GM12878 (cell line): ENCODE data around the gene MTHFD1L. TPM values are rescaled to one million over a fixed set of nuclear protein-coding genes. Genes with fewer than 3 reads are reported as not detected.

Experiments
- ATAC-seq: fragments of 200-7000 bp; cut with Tn5 transposase; 3 replicates; pipeline ENCODE4 v1.9.1; 2020; ENCODE audit warnings: mild to moderate bottlenecking, moderate library complexity
- BruUV-seq: library from RNA; stranded (reverse); fragments of 400-500 nt; replicated peaks from 2 replicates; lab custom pipeline; 2021; lab: Mats Ljungman, UMichigan
- CTCF ChIA-PET: fragments of 300-600 bp; sonication (Branson Sonifier 250); formaldehyde crosslinking; extraction: SDS; loops from one replicate; lab custom pipeline; 2021; ENCODE audit warnings: inconsistent platforms; lab: Yijun Ruan, JAX
- POLR2A ChIA-PET: fragments of 350-600 bp; formaldehyde crosslinking; extraction: SDS; loops from one replicate; lab custom pipeline; 2021; ENCODE audit warnings: inconsistent platforms; lab: Charles Lee
- RAD21 ChIA-PET: fragments of 300-600 bp; sonication (Branson Sonifier 250); formaldehyde crosslinking; loops from one replicate; lab custom pipeline; 2023; ENCODE audit warnings: antibody characterized with exemption; ENCODE audit not compliant: unreplicated experiment; lab: Charles Lee
- SMC1A ChIA-PET: fragments of 300-600 bp; sonication (Branson Sonifier 250); formaldehyde crosslinking; loops from one replicate; lab custom pipeline; 2023; ENCODE audit not compliant: unreplicated experiment, uncharacterized antibody; lab: Charles Lee
- DNase-seq: peaks from one replicate; pipeline ENCODE4 v3.0.0-alpha.2; 2011; ENCODE audit warnings: low read depth, low spot score
- FAIRE-seq: peaks from 3 replicates; lab custom pipeline; 2011; peaks lifted over from hg19 to GRCh38; lab: Jason Lieb, UNC
- H2AFZ ChIP-seq: 2 replicates; pipeline ENCODE4 v1.6.0; 2011; ENCODE audit warnings: low read depth, low read length, control low read depth; ENCODE audit not compliant: control insufficient read depth
- H3K27ac ChIP-seq: 2 replicates; pipeline ENCODE4 v1.5.1; 2011; ENCODE audit warnings: control low read depth; ENCODE audit not compliant: control insufficient read depth, insufficient read depth
- H3K27me3 ChIP-seq, 2 experiments: replicated peaks in 1 of 2; 2 replicates each; pipeline versions ENCODE4 v1.6.0 to v1.6.1; 2011; ENCODE audit warnings: low read length in 1 of 2; ENCODE audit not compliant: control insufficient read depth in 2 of 2, insufficient read depth in 2 of 2
- H3K36me3 ChIP-seq, 2 experiments: 2 replicates each; pipeline ENCODE4 v1.5.1; 2011; ENCODE audit warnings: low read length in 1 of 2; ENCODE audit not compliant: control insufficient read depth in 2 of 2, insufficient read depth in 2 of 2
- H3K4me1 ChIP-seq: 2 replicates; pipeline ENCODE4 v1.6.1; 2011; ENCODE audit warnings: mild to moderate bottlenecking, low read length, moderate library complexity, mixed read lengths; ENCODE audit not compliant: control insufficient read depth, insufficient read depth
- H3K4me2 ChIP-seq: 2 replicates; pipeline ENCODE4 v1.6.0; 2011; ENCODE audit warnings: control low read depth; ENCODE audit not compliant: control insufficient read depth, insufficient read depth
- H3K4me3 ChIP-seq: fragments of 200-600 bp; sonication (generic); 2 replicates; pipeline ENCODE4 v1.5.1; 2016
- H3K79me2 ChIP-seq: 2 replicates; pipeline ENCODE4 v1.6.0; 2011; ENCODE audit warnings: low read length; ENCODE audit not compliant: control insufficient read depth, insufficient read depth
- H3K9ac ChIP-seq: 2 replicates; pipeline ENCODE4 v1.8.0; 2011; ENCODE audit warnings: low read length, control low read depth, mixed read lengths; ENCODE audit not compliant: control insufficient read depth, insufficient read depth
- H3K9me3 ChIP-seq: replicated peaks from 3 replicates; pipeline ENCODE4 v1.5.1; 2011; ENCODE audit warnings: mild to moderate bottlenecking, low read length; ENCODE audit not compliant: control insufficient read depth, insufficient read depth
- H4K20me1 ChIP-seq: 2 replicates; pipeline ENCODE4 v1.6.0; 2011; ENCODE audit not compliant: control insufficient read depth, insufficient read depth
- ATF2 ChIP-seq: IDR thresholded peaks from 2 replicates; pipeline ENCODE4 v1.6.1; 2012; ENCODE audit warnings: low read length, inconsistent platforms
- CBX5 ChIP-seq: sonication (generic); IDR thresholded peaks from 2 replicates; pipeline ENCODE4 v1.6.1; 2016; ENCODE audit warnings: low read depth, moderate library complexity, mild to moderate bottlenecking, inconsistent platforms
- MXI1 ChIP-seq: fragments of 150-350 bp; IDR thresholded peaks from 2 replicates; pipeline ENCODE4 v1.6.1; 2011; ENCODE audit warnings: low read depth, mild to moderate bottlenecking, inconsistent platforms, low read length, improper control_type of control experiment
- MYC ChIP-seq: IDR thresholded peaks from 2 replicates; pipeline ENCODE4 v1.6.1; 2011; ENCODE audit warnings: mild to moderate bottlenecking, low read length, moderate library complexity, inconsistent platforms; ENCODE audit not compliant: insufficient read depth, insufficient replicate concordance, insufficient read length, severe bottlenecking
- NFIC ChIP-seq: IDR thresholded peaks from 2 replicates; pipeline ENCODE4 v1.6.1; 2012; ENCODE audit warnings: low read depth, mild to moderate bottlenecking, inconsistent platforms, low read length, moderate library complexity
- NFYA ChIP-seq: IDR thresholded peaks from 2 replicates; pipeline ENCODE4 v1.6.1; 2011; ENCODE audit warnings: low read depth, mild to moderate bottlenecking, low read length, improper control_type of control experiment, borderline replicate concordance
- NFYB ChIP-seq: IDR thresholded peaks from 2 replicates; pipeline ENCODE4 v1.6.1; 2011; ENCODE audit warnings: low read depth, mild to moderate bottlenecking, low read length, improper control_type of control experiment, moderate library complexity; ENCODE audit not compliant: insufficient read depth
- NR2C1 ChIP-seq: fragments of 450-650 bp; IDR thresholded peaks from 2 replicates; pipeline ENCODE4 v1.6.1; 2017; ENCODE audit warnings: antibody characterized with exemption, mild to moderate bottlenecking, moderate library complexity
- RFX5 ChIP-seq: IDR thresholded peaks from 2 replicates; pipeline ENCODE4 v1.6.1; 2011; ENCODE audit warnings: low read depth, low read length, improper control_type of control experiment
- SP1 ChIP-seq: IDR thresholded peaks from one replicate; pipeline ENCODE4 v1.6.1; 2011; ENCODE audit warnings: low read depth, low read length
- ZBTB33 ChIP-seq: fragments of 450-650 bp; IDR thresholded peaks from 2 replicates; pipeline ENCODE4 v1.6.1; 2017; ENCODE audit warnings: mild to moderate bottlenecking
- ZNF24 ChIP-seq: fragments of 450-650 bp; IDR thresholded peaks from 2 replicates; pipeline ENCODE4 v1.6.1; 2017; ENCODE audit warnings: antibody characterized with exemption, mild to moderate bottlenecking
- in situ Hi-C: fragments of 300-500 bp; cut with MboI; formaldehyde crosslinking; loops from 9 replicates; pipeline ENCODE4 v1.14.3; 2018; ENCODE audit warnings: mixed read lengths
- intact Hi-C: fragments of 100-400 bp; cut with micrococcal nuclease; formaldehyde crosslinking; loops from one replicate; pipeline ENCODE4 v1.14.2; 2022; ENCODE audit not compliant: unreplicated experiment
- polyA plus RNA-seq, 11 experiments: library from polyadenylated mRNA; depleted of rRNA in 4 of 11; unstranded in 6 of 11; stranded (reverse) in 5 of 11; fragments of >200 nt; fragmentation: Nextera tagmentation in 4 of 11; fragmentation: Illumina TruSeq in 1 of 11; extraction: Ambion mirVana in 4 of 11; extraction: Trizol in 1 of 11; gene quantifications; 1 replicate in 1 of 11; 2 replicates in 10 of 11; pipeline versions ENCODE4 v1.2.1 to v1.2.3, GENCODE V29; 2011 to 2016; ENCODE audit warnings: inconsistent platforms in 2 of 11, missing spikeins in 2 of 11, low read depth in 1 of 11
- total RNA-seq, 4 experiments: library from RNA; depleted of rRNA in 3 of 4; stranded (reverse); fragments of >200 nt in 3 of 4; fragmentation: Illumina TruSeq in 1 of 4; extraction: Trizol in 1 of 4; gene quantifications; 2 replicates each; pipeline versions ENCODE4 v1.2.1 to v1.2.3, GENCODE V29; 2013 to 2021

Gene MTHFD1L
- total and polyA plus RNA-seq, 10 of the 15 experiments (the other 5 are each of a cell fraction or from before 2014, with no cell fraction given) = 11.7 to 75.5 (median 28.8) TPM

DNA sequence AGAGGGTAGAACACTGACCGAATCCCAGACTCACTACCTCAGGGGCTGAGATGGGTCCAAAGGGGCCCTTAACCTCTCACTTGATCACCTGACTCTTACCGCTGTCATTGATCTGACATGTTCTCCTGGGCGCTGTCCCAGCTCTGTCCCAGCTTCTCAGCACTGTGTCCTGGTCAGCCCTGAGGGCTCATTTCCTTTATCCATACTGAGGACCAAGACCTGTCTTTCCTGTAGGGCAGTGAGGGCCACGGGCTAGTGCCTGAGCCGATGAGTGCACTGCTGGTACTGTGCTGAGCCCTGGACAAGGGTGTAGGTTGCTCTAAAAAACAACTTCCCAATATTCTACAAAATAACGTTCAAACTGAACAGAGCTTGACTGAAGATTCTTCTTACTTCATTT, 131.5 kb downstream of the MTHFD1L start (continued):
- TF ChIP-seq NR2C1 (no peak), MYC (no peak), ZBTB33 (no peak), CBX5 (no peak), MXI1 (no peak), NFIC (no peak)

GRCh38 chr6:150999107-150999506, 133.6 kb downstream of the MTHFD1L start:
- ChIA-PET POLR2A (no interaction called here), SMC1A (interaction anchor here (0.6 to 1.7 kb wide), 3 partner anchors 107 to 325 kb away, joined by 3 to 6 read pairs (median 3); no protein-coding TSS in a partner anchor), RAD21 (no interaction called here), CTCF (interaction anchor here (0.8 kb wide), 1 partner anchor 16 kb away, joined by 4 read pairs; no protein-coding TSS in a partner anchor)
- in situ Hi-C loops = no loop called here
- H3K27ac ChIP-seq = no peak overlapping the region
- no peak overlapping the region for H2AFZ ChIP-seq
- no peak overlapping the region for H3K4me2 ChIP-seq
- no peaks in the 10 kb centered on the region for H3K27me3 ChIP-seq
- H3K36me3 ChIP-seq = peaks cover 2 to 6% of the 10 kb centered on the region in 2 experiments; a peak in 2 of 4 replicates
- H4K20me1 ChIP-seq = no peaks in the 10 kb centered on the region
- DNase-seq (no peak), FAIRE-seq (no peak), ATAC-seq (no peak)
- H3K79me2 ChIP-seq = no peaks in the 10 kb centered on the region
- no peak overlapping the region for H3K4me3 ChIP-seq
- no peaks in the 10 kb centered on the region; the same call in 2 of the 3 replicates for H3K9me3 ChIP-seq
- intact Hi-C loops = no loop called here
- no TSS peak for BruUV-seq
- peaks cover 14% of the 10 kb centered on the region for H3K4me1 ChIP-seq
- H3K9ac ChIP-seq = no peak overlapping the region
- TF ChIP-seq NFYB (no peak), RFX5 (no peak), ZNF24 (no peak), ATF2 (no peak), NR2C1 (no peak), SP1 (no peak), NFYA (no peak)
